Common myeloid progenitor, CD34-positive (primary cell): ENCODE data around the gene TNIK.

ENCODE experiments used
- CTCF ChIA-PET: fragments of 350-600 bp; sonication (Branson Sonifier 250); formaldehyde crosslinking; loops from one replicate; lab custom pipeline; 2021; ENCODE audit warnings: antibody characterized with exemption; lab: Charles Lee
- POLR2A ChIA-PET: fragments of 350-600 bp; sonication (Branson Sonifier 250); formaldehyde crosslinking; loops from one replicate; lab custom pipeline; 2021; ENCODE audit warnings: antibody characterized with exemption; lab: Charles Lee
- DNase-seq, 3 donors: peaks; one replicate each; pipeline versions ENCODE4 v3.0.0 to v3.0.0-alpha.2; 2013
- H3K27ac ChIP-seq, 2 experiments: 1 replicate in 1 of 2; 2 replicates in 1 of 2; pipeline ENCODE4 v1.7.0; 2013; ENCODE audit warnings: inconsistent platforms in 2 of 2, low read length in 2 of 2, mild to moderate bottlenecking in 2 of 2, low read depth in 1 of 2, moderate library complexity in 1 of 2; ENCODE audit not compliant: severe bottlenecking in 2 of 2, insufficient read depth in 1 of 2, poor library complexity in 1 of 2
- H3K27me3 ChIP-seq, 5 experiments: replicated peaks in 2 of 5; 1 replicate in 3 of 5; 2 replicates in 2 of 5; pipeline versions ENCODE4 v1.6.1 to v1.7.0; 2013; ENCODE audit warnings: low read length in 4 of 5, mild to moderate bottlenecking in 2 of 5, moderate library complexity in 2 of 5, inconsistent platforms in 1 of 5; ENCODE audit not compliant: insufficient read depth in 5 of 5, control insufficient read depth in 4 of 5
- H3K36me3 ChIP-seq, 4 experiments: 1 replicate in 2 of 4; 2 replicates in 2 of 4; pipeline versions ENCODE4 v1.6.1 to v1.7.0; 2013; ENCODE audit warnings: low read length in 3 of 4, control low read depth in 1 of 4, mild to moderate bottlenecking in 1 of 4; ENCODE audit not compliant: control insufficient read depth in 4 of 4, insufficient read depth in 4 of 4
- H3K4me1 ChIP-seq, 4 experiments: 1 replicate in 3 of 4; 2 replicates in 1 of 4; pipeline versions ENCODE4 v1.6.1 to v1.7.1; 2013; ENCODE audit warnings: low read length in 3 of 4, mild to moderate bottlenecking in 3 of 4, control low read depth in 1 of 4, inconsistent platforms in 1 of 4, moderate library complexity in 1 of 4; ENCODE audit not compliant: control insufficient read depth in 4 of 4, insufficient read depth in 4 of 4; ENCODE audit errors: control extremely low read depth in 1 of 4
- H3K4me3 ChIP-seq, 7 experiments: 1 replicate in 4 of 7; 2 replicates in 3 of 7; pipeline versions ENCODE4 v1.5.1 to v1.7.0; 2013; ENCODE audit warnings: mild to moderate bottlenecking in 7 of 7, low read length in 6 of 7, moderate library complexity in 6 of 7, inconsistent platforms in 2 of 7, low read depth in 2 of 7, control low read depth in 1 of 7; ENCODE audit not compliant: insufficient read depth in 4 of 7, control insufficient read depth in 1 of 7; ENCODE audit errors: extremely low read depth in 1 of 7
- H3K9me3 ChIP-seq, 5 experiments: 1 replicate in 4 of 5; 2 replicates in 1 of 5; pipeline versions ENCODE4 v1.6.1 to v1.7.1; 2013; ENCODE audit warnings: low read length in 4 of 5, mild to moderate bottlenecking in 2 of 5, inconsistent platforms in 1 of 5, low read depth in 1 of 5, moderate library complexity in 1 of 5; ENCODE audit not compliant: control insufficient read depth in 4 of 5, insufficient read depth in 2 of 5; ENCODE audit errors: control extremely low read depth in 1 of 5
- WGBS: methylation state at CpG from one replicate; pipeline ENCODE4 v1.1.5; 2013; ENCODE audit not compliant: insufficient coverage; 5-methylcytosine and 5-hydroxymethylcytosine counted together

TNIK gene

DNA sequence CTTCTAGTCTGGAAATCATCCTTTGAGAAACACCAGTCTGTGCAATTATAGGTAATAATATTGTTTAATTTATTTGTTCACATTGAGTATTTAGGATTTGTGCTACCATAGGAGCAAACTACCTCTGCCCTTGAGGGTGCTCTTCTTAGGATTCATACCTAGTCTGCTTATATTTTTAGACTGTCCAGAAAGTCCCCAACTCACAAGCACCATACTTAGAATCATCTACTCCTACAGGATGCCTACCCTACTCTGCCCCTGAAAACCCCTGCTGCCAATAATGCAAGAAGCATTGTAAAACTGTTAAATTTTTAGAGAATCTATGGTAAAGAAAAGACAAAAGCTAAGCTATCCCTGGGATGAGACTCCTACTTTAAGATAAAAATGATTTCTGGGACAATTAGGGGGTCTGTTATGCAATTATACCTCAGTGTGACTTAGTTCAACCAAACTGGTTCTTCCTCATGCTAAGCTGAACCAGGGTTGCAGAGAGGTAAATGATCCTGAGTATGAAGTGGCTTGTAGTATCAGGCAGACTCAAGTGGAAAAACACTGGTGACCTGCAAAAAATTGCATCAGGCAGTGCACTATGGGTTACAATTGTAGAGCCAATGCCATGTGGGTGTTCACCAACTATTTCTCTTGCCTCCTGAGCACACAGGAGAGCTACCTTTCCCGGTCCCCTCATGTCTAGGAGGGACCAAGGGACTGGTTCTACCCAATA, 133.3 kb downstream of the TNIK start:
- Histone ChIP-seq H3K27me3 (no peaks in the 10 kb centered on the region), H3K36me3 (no peaks in the 10 kb centered on the region), H3K4me3 (no peak overlapping the region), H3K4me1 (peaks cover 0 to 19% (median 6%) of the 10 kb centered on the region in 4 experiments), H3K9me3 (no peaks in the 10 kb centered on the region), H3K27ac (no peak overlapping the region)
- ChIA-PET CTCF (no interaction called here), POLR2A (no interaction called here)
- no peak for DNase-seq
- WGBS: 82% methylated on average over 1 of the region's 1 CpG

DNA sequence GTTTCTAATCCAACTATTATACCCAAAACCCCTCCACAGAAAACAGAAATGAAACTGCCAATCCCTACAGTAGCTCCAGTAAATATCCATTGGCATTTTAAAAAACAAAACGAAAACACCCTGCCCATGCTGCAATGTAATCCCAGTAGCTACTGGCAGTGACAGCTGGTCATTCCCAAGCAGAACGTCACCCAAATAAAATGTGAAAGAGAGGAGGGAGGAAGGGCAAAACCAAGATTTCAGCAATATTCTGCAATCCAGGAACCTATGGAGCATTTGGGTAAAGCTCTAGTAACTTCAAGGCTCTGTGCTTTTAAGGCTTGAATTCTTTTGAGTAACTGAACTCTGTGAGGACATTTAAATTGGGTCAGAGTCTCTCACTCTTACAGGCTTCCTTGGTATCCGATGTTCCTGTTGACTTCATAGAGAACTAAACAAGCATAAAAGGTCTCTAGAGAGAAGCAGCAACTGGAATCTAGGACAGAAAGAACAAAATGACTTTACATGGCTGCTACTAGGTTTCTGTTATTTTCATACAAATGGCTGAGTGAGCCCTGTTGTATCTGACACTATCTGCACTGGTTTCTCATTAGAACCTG, 136.2 kb downstream of the TNIK start:
- Histone ChIP-seq H3K36me3 (no peaks in the 10 kb centered on the region), H3K27ac (no peak overlapping the region), H3K9me3 (no peaks in the 10 kb centered on the region), H3K4me3 (no peak overlapping the region), H3K4me1 (peaks cover 0 to 39% (median 7%) of the 10 kb centered on the region in 4 experiments), H3K27me3 (no peaks in the 10 kb centered on the region)
- ChIA-PET CTCF (no interaction called here), POLR2A (no interaction called here)
- DNase-seq: no peak
- 92% methylated on average over 3 of the region's 3 CpGs for WGBS

DNA sequence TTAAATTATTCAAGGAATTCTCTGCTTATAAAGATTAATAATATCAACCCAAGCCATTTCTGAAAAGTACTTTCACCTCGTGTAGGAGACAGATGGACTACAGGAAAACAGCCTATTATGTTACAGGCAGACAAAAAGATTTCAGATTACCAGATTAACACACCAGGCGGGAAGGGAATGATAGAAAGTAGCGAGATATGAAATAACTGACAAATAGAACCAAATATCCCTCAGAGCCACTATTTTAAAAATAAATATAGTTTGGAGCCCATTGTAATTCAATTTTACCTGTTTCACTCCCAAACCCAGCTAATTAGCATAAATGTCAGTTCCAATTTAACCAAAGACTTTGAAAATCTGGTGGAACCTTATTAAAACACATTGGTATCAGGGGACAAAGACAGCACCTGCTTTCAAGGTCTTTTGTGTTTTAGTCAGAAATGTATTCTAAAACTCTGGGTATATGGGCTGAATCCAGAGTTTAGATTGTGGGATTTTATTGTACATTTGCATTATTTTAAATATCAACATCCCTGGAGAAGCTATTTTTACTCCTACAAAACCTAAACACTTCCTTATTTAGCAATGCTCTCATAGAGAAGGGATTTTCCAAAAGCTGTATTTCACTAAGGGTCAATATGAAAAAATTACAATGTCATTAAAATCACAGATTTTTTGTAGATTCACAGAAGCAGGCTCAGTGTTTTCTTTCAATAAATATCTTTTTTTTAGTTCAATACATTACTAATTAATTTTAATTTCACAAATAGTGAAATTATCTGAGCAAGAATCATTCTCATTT, 138.4 kb downstream of the TNIK start:
- WGBS: no CpG with 5 or more reads among the region's 3 CpGs
- no peaks in the 10 kb centered on the region for H3K9me3 ChIP-seq
- H3K27ac ChIP-seq: no peak overlapping the region
- H3K4me3 ChIP-seq: no peak overlapping the region
- POLR2A ChIA-PET: no interaction called here
- no peak for DNase-seq
- CTCF ChIA-PET: no interaction called here
- no peaks in the 10 kb centered on the region for H3K27me3 ChIP-seq
- H3K36me3 ChIP-seq: no peaks in the 10 kb centered on the region
- peaks cover 0 to 28% (median under 1%) of the 10 kb centered on the region in 4 experiments for H3K4me1 ChIP-seq

DNA sequence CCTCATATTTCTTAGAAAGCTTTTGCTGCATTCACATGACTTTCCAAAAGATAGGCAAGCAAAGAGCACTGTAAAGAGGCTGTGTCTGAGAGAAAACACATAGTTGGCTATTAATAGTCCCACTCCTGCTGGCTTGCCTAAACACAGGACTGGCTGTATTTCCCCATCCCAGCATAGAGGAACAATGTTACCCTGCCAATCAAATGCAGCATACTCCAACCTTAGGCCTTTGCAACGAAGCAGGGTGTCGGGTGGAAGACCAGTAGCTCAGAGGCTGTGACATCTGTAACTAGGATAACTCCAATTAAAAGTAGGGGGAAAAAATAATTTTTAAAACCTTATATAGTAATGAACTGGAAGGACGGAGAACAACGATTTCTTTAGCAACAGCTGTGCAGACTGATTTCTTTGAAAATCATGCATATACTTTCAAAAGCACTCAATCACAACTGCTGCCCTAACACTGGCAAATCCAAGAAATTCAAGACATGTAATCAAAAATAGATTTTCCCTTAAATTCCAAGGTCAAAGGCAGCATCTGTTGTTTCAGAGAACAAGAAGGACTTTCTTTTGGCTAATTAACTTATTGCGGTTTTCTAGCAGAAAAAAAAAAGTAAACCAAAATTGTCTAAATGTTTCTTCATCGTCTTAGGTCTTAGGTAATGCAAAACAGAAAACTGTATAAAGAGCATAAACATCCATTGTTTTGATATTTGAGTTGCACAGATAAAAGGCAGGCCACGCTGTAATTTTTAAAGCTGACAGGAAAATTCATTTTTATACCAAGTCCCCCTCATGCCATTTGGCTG, 139.3 kb downstream of the TNIK start:
- no peak for DNase-seq
- WGBS: 100% methylated on average over 1 of the region's 7 CpGs
- Histone ChIP-seq H3K27ac (no peak overlapping the region), H3K9me3 (no peaks in the 10 kb centered on the region), H3K36me3 (no peaks in the 10 kb centered on the region), H3K27me3 (no peaks in the 10 kb centered on the region), H3K4me3 (no peak overlapping the region), H3K4me1 (peaks cover 0 to 27% (median under 1%) of the 10 kb centered on the region in 4 experiments)
- CTCF ChIA-PET: no interaction called here
- POLR2A ChIA-PET: no interaction called here

DNA sequence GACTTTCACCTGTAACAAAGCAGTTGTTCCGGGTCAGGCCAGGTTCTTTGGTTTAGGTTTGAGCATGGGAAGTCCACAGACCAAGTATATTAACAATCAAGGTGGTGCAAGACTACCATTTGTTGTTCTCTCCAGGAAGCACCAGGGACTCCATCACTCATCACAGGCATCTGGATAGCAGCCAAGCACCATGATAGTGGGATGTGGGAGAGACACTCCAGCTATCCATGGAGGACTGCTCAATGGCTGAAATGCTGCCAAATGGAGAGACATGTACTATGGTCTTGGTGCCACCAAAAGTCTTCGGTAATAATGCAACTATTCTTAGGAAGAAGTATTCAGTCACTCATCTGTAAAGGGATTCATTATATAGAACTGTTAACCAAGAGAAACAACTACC, 143.0 kb downstream of the TNIK start:
- ChIA-PET POLR2A (interaction anchor here (0.6 kb wide), 1 partner anchor 284 kb away, joined by 3 read pairs; no protein-coding TSS in a partner anchor), CTCF (no interaction called here)
- Histone ChIP-seq H3K9me3 (no peaks in the 10 kb centered on the region), H3K36me3 (no peaks in the 10 kb centered on the region), H3K4me3 (no peak overlapping the region), H3K27me3 (no peaks in the 10 kb centered on the region), H3K27ac (no peak overlapping the region), H3K4me1 (peaks cover 5 to 61% (median 9%) of the 10 kb centered on the region in 4 experiments)
- no peak for DNase-seq
- 100% methylated on average over 1 of the region's 2 CpGs for WGBS

DNA sequence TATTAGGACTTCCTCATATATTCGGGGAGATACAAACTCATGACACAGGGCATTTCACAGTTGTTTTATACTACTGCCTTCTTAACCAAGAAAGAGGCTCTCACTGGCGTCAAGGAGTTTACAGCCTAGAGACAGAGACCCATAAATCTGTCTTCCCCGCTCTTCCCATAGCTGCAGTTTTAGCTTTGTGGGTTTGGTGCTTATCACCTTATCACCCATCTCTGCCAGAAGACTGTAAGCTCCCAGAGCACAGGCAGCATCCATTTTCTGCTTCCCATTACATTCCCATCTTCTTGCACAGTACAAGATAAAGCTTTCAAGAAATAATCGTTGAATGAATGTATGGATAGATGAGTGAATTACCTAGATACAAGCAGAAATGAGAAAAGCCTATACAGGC, 144.3 kb downstream of the TNIK start:
- WGBS: 92% methylated on average over 3 of the region's 4 CpGs

More for the DNA sequence above, 144.3 kb downstream of the TNIK start:
- CTCF ChIA-PET: no interaction called here
- no peaks in the 10 kb centered on the region for H3K36me3 ChIP-seq
- no peaks in the 10 kb centered on the region for H3K9me3 ChIP-seq
- no peaks in the 10 kb centered on the region for H3K27me3 ChIP-seq
- no peak overlapping the region for H3K27ac ChIP-seq
- H3K4me3 ChIP-seq: no peak overlapping the region
- DNase-seq: no peak
- H3K4me1 ChIP-seq: peaks cover 13 to 61% (median 17%) of the 10 kb centered on the region in 4 experiments
- POLR2A ChIA-PET: no interaction called here
